ENCODE results near the gene MYO16. TPM values are rescaled to one million over a fixed set of nuclear protein-coding genes. Genes with fewer than 3 reads are reported as not detected.
"Not testable (repeated sequence)": the region's sequence is repeated elsewhere in the genome, so short reads cannot be mapped to it uniquely, and the experiment has no call there.

The MYO16 gene
- total RNA-seq, 1 donor from 2014 or later, result 0.49 TPM

DNA sequence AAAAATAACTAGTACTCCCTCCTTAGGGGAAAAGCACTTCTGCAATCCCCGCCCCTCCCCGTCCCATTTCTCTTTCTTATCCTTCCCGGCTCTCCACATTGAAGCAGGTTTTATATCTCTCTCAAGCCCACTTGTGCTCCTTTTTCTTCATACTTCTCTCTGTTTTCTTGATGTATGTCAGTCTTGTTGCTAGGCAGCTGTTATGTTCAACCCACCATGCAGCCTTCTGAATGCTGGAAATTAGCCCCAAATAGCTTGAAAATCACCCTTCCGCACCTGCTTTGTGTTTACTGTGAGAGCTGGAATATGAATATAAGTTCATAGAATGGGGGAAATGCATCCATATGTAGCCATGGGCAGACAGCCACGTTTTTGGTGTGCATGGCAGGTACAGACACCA, 461.4 kb downstream of the MYO16 start:
- Histone ChIP-seq H3K9me3 (no peaks in the 10 kb centered on the region), H3K36me3 (no peaks in the 10 kb centered on the region), H3K4me1 (no peaks in the 10 kb centered on the region), H3K4me3 (no peak overlapping the region), H3K27ac (no peak overlapping the region), H3K27me3 (no peaks in the 10 kb centered on the region)
- no peak for DNase-seq (ENCODE audit: extremely low spot score in 2 of 2)
- TF ChIP-seq POLR2AphosphoS5 (IDR thresholded peaks at IDR 0.05; ENCODE audit: insufficient read depth in 1 of 2, low read depth in 1 of 2) (no peak), POLR2A (IDR thresholded peaks at IDR 0.05) (no peak)
- TF ChIP-seq, protein P1, sequence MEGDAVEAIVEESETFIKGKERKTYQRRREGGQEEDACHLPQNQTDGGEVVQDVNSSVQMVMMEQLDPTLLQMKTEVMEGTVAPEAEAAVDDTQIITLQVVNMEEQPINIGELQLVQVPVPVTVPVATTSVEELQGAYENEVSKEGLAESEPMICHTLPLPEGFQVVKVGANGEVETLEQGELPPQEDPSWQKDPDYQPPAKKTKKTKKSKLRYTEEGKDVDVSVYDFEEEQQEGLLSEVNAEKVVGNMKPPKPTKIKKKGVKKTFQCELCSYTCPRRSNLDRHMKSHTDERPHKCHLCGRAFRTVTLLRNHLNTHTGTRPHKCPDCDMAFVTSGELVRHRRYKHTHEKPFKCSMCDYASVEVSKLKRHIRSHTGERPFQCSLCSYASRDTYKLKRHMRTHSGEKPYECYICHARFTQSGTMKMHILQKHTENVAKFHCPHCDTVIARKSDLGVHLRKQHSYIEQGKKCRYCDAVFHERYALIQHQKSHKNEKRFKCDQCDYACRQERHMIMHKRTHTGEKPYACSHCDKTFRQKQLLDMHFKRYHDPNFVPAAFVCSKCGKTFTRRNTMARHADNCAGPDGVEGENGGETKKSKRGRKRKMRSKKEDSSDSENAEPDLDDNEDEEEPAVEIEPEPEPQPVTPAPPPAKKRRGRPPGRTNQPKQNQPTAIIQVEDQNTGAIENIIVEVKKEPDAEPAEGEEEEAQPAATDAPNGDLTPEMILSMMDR (IDR thresholded peaks at IDR 0.05), result no peak
- intact Hi-C loops (cut with DNase I), result no loop called here

DNA sequence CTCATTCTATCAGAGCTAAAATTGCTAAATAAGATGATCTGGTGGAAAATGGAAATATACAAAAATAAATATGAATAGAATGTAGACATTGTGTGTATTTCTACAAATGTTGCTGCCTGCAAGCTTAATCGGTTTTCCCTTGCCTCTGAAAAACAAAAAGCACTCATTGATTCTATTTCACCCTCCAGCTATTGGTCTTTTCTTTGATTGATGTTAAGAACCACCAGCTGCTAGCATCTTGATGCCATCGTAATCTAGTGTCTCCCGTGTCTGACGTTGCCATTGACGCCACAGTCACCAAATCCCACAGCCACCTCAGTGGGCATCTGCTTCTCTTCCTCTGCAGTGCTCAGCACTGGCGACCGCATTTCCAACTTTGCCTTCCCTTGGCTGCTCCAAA, 461.8 kb downstream of the MYO16 start:
- Histone ChIP-seq H3K4me3 (no peak overlapping the region), H3K27me3 (no peaks in the 10 kb centered on the region), H3K27ac (no peak overlapping the region), H3K4me1 (no peaks in the 10 kb centered on the region), H3K36me3 (no peaks in the 10 kb centered on the region), H3K9me3 (no peaks in the 10 kb centered on the region)
- TF ChIP-seq, protein P1 (IDR thresholded peaks at IDR 0.05), result no peak
- TF ChIP-seq POLR2AphosphoS5 (IDR thresholded peaks at IDR 0.05; ENCODE audit: insufficient read depth in 1 of 2, low read depth in 1 of 2) (no peak), POLR2A (IDR thresholded peaks at IDR 0.05) (no peak)
- no peak for DNase-seq (ENCODE audit: extremely low spot score in 2 of 2)
- intact Hi-C loops (cut with DNase I), result no loop called here

DNA sequence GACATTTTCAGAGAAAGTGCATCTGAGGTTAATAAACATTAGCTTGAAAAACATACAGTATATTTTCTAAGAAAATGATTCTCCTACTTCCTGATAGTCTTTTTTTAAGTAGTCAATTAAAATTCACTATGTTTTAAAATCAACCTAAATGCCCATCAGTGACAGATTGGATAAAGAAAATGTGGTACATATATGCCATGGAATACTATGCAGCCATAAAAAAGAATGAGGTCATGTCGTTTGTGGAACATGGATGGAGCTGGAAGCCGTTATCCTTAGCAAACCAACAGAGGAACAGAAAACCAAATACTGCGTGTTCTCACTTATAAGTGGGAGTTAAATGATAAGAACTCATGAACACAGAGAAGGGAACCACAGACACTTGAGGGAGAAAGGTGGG, 462.8 kb downstream of the MYO16 start:
- H3K4me3 ChIP-seq; H3K27ac ChIP-seq; intact Hi-C loops (cut with DNase I); DNase-seq (ENCODE audit: extremely low spot score in 2 of 2); H3K9me3 ChIP-seq; H3K27me3 ChIP-seq; H3K4me1 ChIP-seq; H3K36me3 ChIP-seq: not testable (repeated sequence)

DNA sequence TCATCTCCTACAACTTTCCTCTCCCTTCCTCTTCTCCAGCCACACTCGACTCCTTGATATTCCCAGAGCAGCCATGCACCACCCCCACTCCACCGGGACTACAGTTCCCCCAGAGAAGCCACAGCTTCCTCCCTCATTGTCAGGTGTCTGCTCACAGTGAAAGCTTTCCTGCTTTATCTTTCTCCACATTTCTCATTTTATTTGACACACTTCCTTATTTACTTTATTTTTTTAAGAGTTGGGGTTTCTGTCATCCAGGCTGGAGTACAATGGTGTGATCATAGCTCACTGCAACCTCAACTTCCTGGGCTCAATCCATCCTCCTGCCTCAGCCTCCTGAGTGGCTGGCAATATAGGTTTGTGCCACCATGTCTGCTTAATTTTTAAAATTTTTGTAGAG, 464.6 kb downstream of the MYO16 start:
- Histone ChIP-seq H3K4me3 (no peak overlapping the region), H3K36me3 (no peaks in the 10 kb centered on the region), H3K9me3 (no peaks in the 10 kb centered on the region), H3K4me1 (no peaks in the 10 kb centered on the region), H3K27me3 (no peaks in the 10 kb centered on the region), H3K27ac (no peak overlapping the region)
- DNase-seq (ENCODE audit: extremely low spot score in 2 of 2), result no peak
- TF ChIP-seq, protein P1 (IDR thresholded peaks at IDR 0.05), result no peak
- TF ChIP-seq POLR2A (IDR thresholded peaks at IDR 0.05) (no peak), POLR2AphosphoS5 (IDR thresholded peaks at IDR 0.05; ENCODE audit: insufficient read depth in 1 of 2, low read depth in 1 of 2) (no peak)
- intact Hi-C loops (cut with DNase I), result no loop called here

DNA sequence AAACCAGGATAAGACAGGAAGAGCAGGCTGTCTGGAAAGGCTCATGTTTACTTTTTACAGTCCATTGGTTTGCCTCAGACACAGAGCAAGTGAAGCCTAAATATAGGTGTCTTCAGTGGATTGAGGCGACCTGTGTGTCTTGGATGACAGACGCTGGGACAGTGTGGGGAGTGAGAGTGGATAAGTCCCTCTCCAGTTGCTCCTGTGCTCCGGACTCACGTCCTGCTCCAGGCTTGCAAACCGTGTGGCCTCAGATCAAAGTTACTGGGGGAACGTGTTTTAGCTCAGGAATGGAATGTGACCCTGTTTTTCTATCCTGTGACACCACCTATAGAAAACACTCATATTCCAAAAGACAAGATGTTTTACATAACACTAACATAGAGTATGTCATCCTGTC, 465.7 kb downstream of the MYO16 start:
- Histone ChIP-seq H3K27ac (no peak overlapping the region), H3K27me3 (no peaks in the 10 kb centered on the region), H3K9me3 (no peaks in the 10 kb centered on the region), H3K36me3 (no peaks in the 10 kb centered on the region), H3K4me1 (no peaks in the 10 kb centered on the region), H3K4me3 (no peak overlapping the region)
- no peak for DNase-seq (ENCODE audit: extremely low spot score in 2 of 2)
- TF ChIP-seq POLR2A (IDR thresholded peaks at IDR 0.05), result no peak
- TF ChIP-seq, protein P1 (IDR thresholded peaks at IDR 0.05), result no peak
- no peak for TF ChIP-seq POLR2AphosphoS5 (IDR thresholded peaks at IDR 0.05; ENCODE audit: insufficient read depth in 1 of 2, low read depth in 1 of 2)
- intact Hi-C loops (cut with DNase I), result no loop called here

DNA sequence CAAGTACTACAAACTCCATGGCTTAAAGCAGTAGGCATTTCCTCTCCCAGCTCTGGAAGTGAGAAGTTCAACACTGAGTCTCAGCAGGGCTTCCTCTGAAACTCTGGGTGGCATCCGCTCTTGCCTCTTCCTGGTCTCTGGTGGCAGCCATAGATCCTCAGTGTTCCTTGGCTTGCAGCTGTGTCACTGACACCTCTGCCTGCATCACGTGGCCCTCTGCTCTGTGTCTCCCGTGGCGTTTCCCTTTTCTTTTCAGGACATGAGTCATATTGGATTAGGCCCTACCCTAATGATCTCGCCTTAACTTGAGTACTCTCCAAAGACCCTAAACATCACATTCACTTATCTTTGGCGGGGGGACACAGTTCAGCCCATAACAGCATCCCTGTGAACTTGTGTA, 466.7 kb downstream of the MYO16 start:
- intact Hi-C loops (cut with DNase I), result no loop called here
- TF ChIP-seq POLR2AphosphoS5 (IDR thresholded peaks at IDR 0.05; ENCODE audit: insufficient read depth in 1 of 2, low read depth in 1 of 2), result no peak
- TF ChIP-seq POLR2A (IDR thresholded peaks at IDR 0.05), result no peak
- TF ChIP-seq, protein P1 (IDR thresholded peaks at IDR 0.05), result no peak

More for the DNA sequence above, 466.7 kb downstream of the MYO16 start:
- Histone ChIP-seq H3K27ac (no peak overlapping the region), H3K9me3 (no peaks in the 10 kb centered on the region), H3K4me3 (no peak overlapping the region), H3K27me3 (no peaks in the 10 kb centered on the region), H3K4me1 (no peaks in the 10 kb centered on the region), H3K36me3 (no peaks in the 10 kb centered on the region)
- DNase-seq (ENCODE audit: extremely low spot score in 2 of 2), result no peak
